Measurements from ENCODE around the gene FPR3.

GRCh38 chr19:51755571-51755970 is 39.4 kb upstream of the FPR3 start:
- TF ChIP-seq POLR2A (IDR thresholded peaks at IDR 0.05; ENCODE audit: low read depth, low read length) = no peak
- no peak for TF ChIP-seq POLR2AphosphoS5 (IDR thresholded peaks at IDR 0.05; ENCODE audit: low read depth, low read length)
- TF ChIP-seq TAF1 (IDR thresholded peaks at IDR 0.05; ENCODE audit: low read depth, low read length) = no peak
- no peak for TF ChIP-seq SPI1 (IDR thresholded peaks at IDR 0.05; ENCODE audit: low read depth, low read length)
- no peak for TF ChIP-seq POU2F2 (IDR thresholded peaks at IDR 0.05; ENCODE audit: low read depth, low read length)

All from GM12891 (cell line).